T-helper 1 cell treated with Interleukin-12 subunit alpha and Interleukin-12 subunit beta and Interleukin-4 antibody, amounts not matched to agents 30 μg/mL and 1 μg/mL, for 36 hours (primary cell): ENCODE measurements around the gene JPH4.
A peak's percentile ranks its signal among the peaks of the same experiment; 100 is the strongest.

Experiments
- H3K27ac Mint-ChIP-seq: one replicate; pipeline ENCODE4 v1.8.0; 2021; ENCODE audit warnings: mild to moderate bottlenecking, mixed read lengths
- H3K27me3 Mint-ChIP-seq: one replicate; pipeline ENCODE4 v1.8.0; 2021; ENCODE audit warnings: low read depth, mixed read lengths
- H3K36me3 Mint-ChIP-seq: one replicate; pipeline ENCODE4 v1.8.0; 2021; ENCODE audit warnings: low read depth, mixed read lengths
- H3K4me1 Mint-ChIP-seq: one replicate; pipeline ENCODE4 v1.8.0; 2021; ENCODE audit warnings: low read depth, mixed read lengths
- H3K4me3 Mint-ChIP-seq: one replicate; pipeline ENCODE4 v1.8.0; 2021; ENCODE audit warnings: mild to moderate bottlenecking, moderate library complexity, mixed read lengths
- H3K9me3 Mint-ChIP-seq: one replicate; pipeline ENCODE4 v1.8.0; 2021; ENCODE audit warnings: mixed read lengths

JPH4 gene

GRCh38 chr14:23579311-23579630 lies 681 bp upstream of the JPH4 start:
- no peaks in the 10 kb centered on the region for H3K9me3 Mint-ChIP-seq
- no peak overlapping the region for H3K27ac Mint-ChIP-seq
- H3K36me3 Mint-ChIP-seq: no peaks in the 10 kb centered on the region
- H3K4me3 Mint-ChIP-seq: no peak overlapping the region
- peaks cover 11% of the 10 kb centered on the region for H3K4me1 Mint-ChIP-seq
- H3K27me3 Mint-ChIP-seq: peaks cover 48% of the 10 kb centered on the region

GRCh38 chr14:23577710-23578392 lies 739 bp downstream of the JPH4 start:
- Mint-ChIP-seq H3K27me3 (peaks cover 52% of the 10 kb centered on the region), H3K4me3 (no peak overlapping the region), H3K9me3 (no peaks in the 10 kb centered on the region)

GRCh38 chr14:23577004-23577681 lies 1.4 kb downstream of the JPH4 start:
- Mint-ChIP-seq H3K9me3 (no peaks in the 10 kb centered on the region), H3K27me3 (peaks cover 57% of the 10 kb centered on the region), H3K36me3 (no peaks in the 10 kb centered on the region), H3K27ac (no peak overlapping the region), H3K4me1 (peaks cover 18% of the 10 kb centered on the region), H3K4me3 (peak overlapping the region; percentile 2)

More at GRCh38 chr14:23577710-23578392, 739 bp downstream of the JPH4 start:
- no peaks in the 10 kb centered on the region for H3K36me3 Mint-ChIP-seq
- peaks cover 13% of the 10 kb centered on the region for H3K4me1 Mint-ChIP-seq
- H3K27ac Mint-ChIP-seq: no peak overlapping the region

- H3K4me1 Mint-ChIP-seq: peaks cover 21% of the 10 kb centered on the region
- no peak overlapping the region for H3K4me3 Mint-ChIP-seq
- no peak overlapping the region for H3K27ac Mint-ChIP-seq
- no peaks in the 10 kb centered on the region for H3K36me3 Mint-ChIP-seq
- no peaks in the 10 kb centered on the region for H3K9me3 Mint-ChIP-seq
- peaks cover 42% of the 10 kb centered on the region for H3K27me3 Mint-ChIP-seq
These were observed 5.1 kb downstream of the JPH4 start for GRCh38 chr14:23573384-23574015.

- Mint-ChIP-seq H3K27me3 (peaks cover 35% of the 10 kb centered on the region), H3K27ac (no peak overlapping the region), H3K9me3 (no peaks in the 10 kb centered on the region), H3K4me3 (no peak overlapping the region), H3K36me3 (no peaks in the 10 kb centered on the region), H3K4me1 (peaks cover 25% of the 10 kb centered on the region)
These were observed 5.8 kb downstream of the JPH4 start for GRCh38 chr14:23572836-23573235.

GRCh38 chr14:23572524-23572828 lies 6.1 kb downstream of the JPH4 start:
- H3K9me3 Mint-ChIP-seq: no peaks in the 10 kb centered on the region
- no peak overlapping the region for H3K27ac Mint-ChIP-seq
- H3K4me3 Mint-ChIP-seq: no peak overlapping the region
- H3K36me3 Mint-ChIP-seq: peaks cover 2% of the 10 kb centered on the region
- peaks cover 29% of the 10 kb centered on the region for H3K4me1 Mint-ChIP-seq
- H3K27me3 Mint-ChIP-seq: peaks cover 33% of the 10 kb centered on the region

- Mint-ChIP-seq H3K9me3 (no peaks in the 10 kb centered on the region), H3K4me1 (peaks cover 29% of the 10 kb centered on the region), H3K36me3 (peaks cover 4% of the 10 kb centered on the region), H3K27ac (no peak overlapping the region), H3K4me3 (no peak overlapping the region), H3K27me3 (peaks cover 30% of the 10 kb centered on the region)
These were observed 6.7 kb downstream of the JPH4 start for GRCh38 chr14:23571701-23572523.

GRCh38 chr14:23570806-23571483 lies 7.6 kb downstream of the JPH4 start:
- peaks cover 4% of the 10 kb centered on the region for H3K36me3 Mint-ChIP-seq
- peaks cover 22% of the 10 kb centered on the region for H3K27me3 Mint-ChIP-seq
- H3K4me3 Mint-ChIP-seq: no peak overlapping the region
- no peak overlapping the region for H3K27ac Mint-ChIP-seq
- peaks cover 30% of the 10 kb centered on the region for H3K4me1 Mint-ChIP-seq
- no peaks in the 10 kb centered on the region for H3K9me3 Mint-ChIP-seq

GRCh38 chr14:23569443-23570151 lies 9.0 kb downstream of the JPH4 start:
- Mint-ChIP-seq H3K4me3 (no peak overlapping the region), H3K36me3 (peaks cover 13% of the 10 kb centered on the region)

GRCh38 chr14:23568600-23569331 lies 9.8 kb downstream of the JPH4 start:
- Mint-ChIP-seq H3K27ac (peak overlapping the region; percentile 97), H3K4me1 (peaks cover 30% of the 10 kb centered on the region), H3K9me3 (no peaks in the 10 kb centered on the region), H3K36me3 (peaks cover 17% of the 10 kb centered on the region), H3K27me3 (peaks cover 10% of the 10 kb centered on the region), H3K4me3 (peak overlapping the region; percentile 67)

More at GRCh38 chr14:23569443-23570151, 9.0 kb downstream of the JPH4 start:
- Mint-ChIP-seq H3K27ac (no peak overlapping the region), H3K9me3 (no peaks in the 10 kb centered on the region), H3K4me1 (peaks cover 30% of the 10 kb centered on the region), H3K27me3 (peaks cover 13% of the 10 kb centered on the region)

- H3K27ac Mint-ChIP-seq: peak overlapping the region; percentile 97
- peaks cover 8% of the 10 kb centered on the region for H3K27me3 Mint-ChIP-seq
- no peaks in the 10 kb centered on the region for H3K9me3 Mint-ChIP-seq
- H3K36me3 Mint-ChIP-seq: peaks cover 17% of the 10 kb centered on the region
- H3K4me1 Mint-ChIP-seq: peaks cover 30% of the 10 kb centered on the region
- H3K4me3 Mint-ChIP-seq: peak overlapping the region; percentile 99
These were observed 10.5 kb downstream of the JPH4 start for GRCh38 chr14:23568021-23568599.

- H3K36me3 Mint-ChIP-seq: peaks cover 19% of the 10 kb centered on the region
- peak within 1 kb of the TSS; percentile 99 for H3K4me3 Mint-ChIP-seq
- H3K27ac Mint-ChIP-seq: peak within 1 kb of the TSS; percentile 97
- H3K9me3 Mint-ChIP-seq: no peaks in the 10 kb centered on the region
- peaks cover 27% of the 10 kb centered on the region for H3K4me1 Mint-ChIP-seq
- peaks cover 1% of the 10 kb centered on the region for H3K27me3 Mint-ChIP-seq
These were observed 11.2 kb downstream of the JPH4 start, which contains the start of gene AP1G2 for GRCh38 chr14:23567186-23568020. AP1G2 (minus strand) TSS chr14:23567791; CDS start chr14:23567314, 477 bp downstream.
